Stimulated activated CD4-positive, alpha-beta T cell treated with anti-CD3 and anti-CD28 coated beads, Interleukin-15, amount 100 ng/mL, for 1 hour (primary cell): Measurements from ENCODE around the gene HIC1.
"Not testable (repeated sequence)": the region's sequence is repeated elsewhere in the genome, so short reads cannot be mapped to it uniquely, and the experiment has no call there.

ENCODE experiments used
- DNase-seq, 2 donors: peaks; one replicate each; pipeline ENCODE4 v3.0.0-alpha.2; 2020; ENCODE audit warnings: low read depth in 1 of 2, low spot score in 1 of 2

HIC1 gene, protein sequence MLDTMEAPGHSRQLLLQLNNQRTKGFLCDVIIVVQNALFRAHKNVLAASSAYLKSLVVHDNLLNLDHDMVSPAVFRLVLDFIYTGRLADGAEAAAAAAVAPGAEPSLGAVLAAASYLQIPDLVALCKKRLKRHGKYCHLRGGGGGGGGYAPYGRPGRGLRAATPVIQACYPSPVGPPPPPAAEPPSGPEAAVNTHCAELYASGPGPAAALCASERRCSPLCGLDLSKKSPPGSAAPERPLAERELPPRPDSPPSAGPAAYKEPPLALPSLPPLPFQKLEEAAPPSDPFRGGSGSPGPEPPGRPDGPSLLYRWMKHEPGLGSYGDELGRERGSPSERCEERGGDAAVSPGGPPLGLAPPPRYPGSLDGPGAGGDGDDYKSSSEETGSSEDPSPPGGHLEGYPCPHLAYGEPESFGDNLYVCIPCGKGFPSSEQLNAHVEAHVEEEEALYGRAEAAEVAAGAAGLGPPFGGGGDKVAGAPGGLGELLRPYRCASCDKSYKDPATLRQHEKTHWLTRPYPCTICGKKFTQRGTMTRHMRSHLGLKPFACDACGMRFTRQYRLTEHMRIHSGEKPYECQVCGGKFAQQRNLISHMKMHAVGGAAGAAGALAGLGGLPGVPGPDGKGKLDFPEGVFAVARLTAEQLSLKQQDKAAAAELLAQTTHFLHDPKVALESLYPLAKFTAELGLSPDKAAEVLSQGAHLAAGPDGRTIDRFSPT

DNA sequence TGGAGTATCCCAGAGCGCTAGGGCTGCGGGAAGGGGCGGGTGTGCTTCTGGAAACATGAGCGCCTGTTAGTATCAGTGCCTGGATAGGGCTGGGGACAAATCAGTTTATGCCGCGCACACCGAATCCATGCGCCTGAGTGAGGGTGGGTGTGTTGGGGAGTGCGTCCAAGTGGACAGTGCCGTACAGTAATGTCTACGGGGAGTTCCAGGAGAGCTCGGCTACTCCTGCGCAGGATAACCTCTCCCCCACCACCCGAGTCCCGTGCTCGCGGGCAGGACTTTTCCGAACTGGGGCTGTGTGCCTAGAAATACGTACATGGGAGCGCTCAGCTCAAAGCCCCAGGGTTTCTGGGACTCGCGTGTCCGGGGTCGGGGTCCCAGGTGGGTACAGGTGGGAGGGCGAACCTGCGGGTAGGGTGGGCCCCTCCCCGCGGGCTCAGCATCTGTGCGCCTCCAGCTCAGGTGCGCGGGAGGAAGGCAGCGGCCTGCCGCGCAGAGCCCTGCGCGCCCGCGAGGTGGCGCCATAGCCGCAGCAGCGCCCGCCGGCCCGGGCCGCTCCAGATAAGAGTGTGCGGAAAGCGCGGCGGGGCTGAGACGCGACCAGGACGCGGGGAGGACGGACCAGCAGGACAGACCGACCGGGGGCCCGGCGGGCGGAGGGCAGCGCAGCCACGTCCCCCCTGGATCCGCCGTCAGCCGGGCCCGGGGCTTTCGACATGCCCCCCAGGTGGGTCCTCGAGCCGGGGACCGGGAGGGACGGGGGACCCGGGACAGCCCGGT, at the start of gene HIC1:
Gene HIC1 (plus strand): TSS at position 592 of the 780 bp plus-strand sequence. CDS start 1,588 bp downstream, outside the sequence.
- peak; percentile 67 to 77 for DNase-seq

DNA sequence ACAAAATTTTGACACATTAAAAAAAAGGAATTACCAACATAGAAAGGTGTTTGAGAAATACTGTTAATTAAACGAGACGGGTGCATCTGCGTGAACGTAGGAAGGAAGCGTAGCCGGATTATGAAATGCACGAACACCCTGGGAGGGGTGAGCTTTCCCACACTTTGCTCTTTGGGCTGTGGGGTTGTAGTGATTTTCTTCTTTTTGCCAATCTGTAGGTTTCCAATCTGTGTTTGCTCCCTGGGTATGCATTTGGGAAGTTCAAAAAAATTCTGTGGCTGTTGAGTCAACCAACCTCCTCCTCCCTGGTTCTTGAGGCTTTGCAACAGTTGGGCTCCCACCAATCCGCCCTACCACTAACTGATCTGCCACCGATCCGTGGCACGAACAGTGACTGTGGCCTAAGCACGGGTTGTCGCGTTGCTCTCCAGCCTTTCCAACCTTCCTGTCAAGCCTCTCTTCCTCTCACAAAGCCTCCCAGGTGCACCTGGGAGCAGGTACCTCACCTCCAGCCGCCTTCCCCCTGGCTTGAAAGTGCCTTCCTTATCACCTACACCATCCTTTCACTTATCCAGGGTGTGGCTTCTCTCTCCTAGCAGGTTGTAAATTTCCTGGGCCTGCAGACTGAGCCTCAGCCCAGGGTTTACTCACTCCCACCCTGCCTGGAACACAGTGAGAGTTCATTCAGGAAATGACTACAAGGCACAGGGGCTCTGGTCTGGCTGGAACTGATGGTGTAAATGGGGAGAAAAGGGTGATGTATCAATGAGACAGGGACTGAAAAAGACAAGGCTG, 46.4 kb upstream of the HIC1 start:
- DNase-seq = no peak

- DNase-seq = no peak
Measured at GRCh38 chr17:2009737-2010136, 45.2 kb upstream of the HIC1 start.

DNA sequence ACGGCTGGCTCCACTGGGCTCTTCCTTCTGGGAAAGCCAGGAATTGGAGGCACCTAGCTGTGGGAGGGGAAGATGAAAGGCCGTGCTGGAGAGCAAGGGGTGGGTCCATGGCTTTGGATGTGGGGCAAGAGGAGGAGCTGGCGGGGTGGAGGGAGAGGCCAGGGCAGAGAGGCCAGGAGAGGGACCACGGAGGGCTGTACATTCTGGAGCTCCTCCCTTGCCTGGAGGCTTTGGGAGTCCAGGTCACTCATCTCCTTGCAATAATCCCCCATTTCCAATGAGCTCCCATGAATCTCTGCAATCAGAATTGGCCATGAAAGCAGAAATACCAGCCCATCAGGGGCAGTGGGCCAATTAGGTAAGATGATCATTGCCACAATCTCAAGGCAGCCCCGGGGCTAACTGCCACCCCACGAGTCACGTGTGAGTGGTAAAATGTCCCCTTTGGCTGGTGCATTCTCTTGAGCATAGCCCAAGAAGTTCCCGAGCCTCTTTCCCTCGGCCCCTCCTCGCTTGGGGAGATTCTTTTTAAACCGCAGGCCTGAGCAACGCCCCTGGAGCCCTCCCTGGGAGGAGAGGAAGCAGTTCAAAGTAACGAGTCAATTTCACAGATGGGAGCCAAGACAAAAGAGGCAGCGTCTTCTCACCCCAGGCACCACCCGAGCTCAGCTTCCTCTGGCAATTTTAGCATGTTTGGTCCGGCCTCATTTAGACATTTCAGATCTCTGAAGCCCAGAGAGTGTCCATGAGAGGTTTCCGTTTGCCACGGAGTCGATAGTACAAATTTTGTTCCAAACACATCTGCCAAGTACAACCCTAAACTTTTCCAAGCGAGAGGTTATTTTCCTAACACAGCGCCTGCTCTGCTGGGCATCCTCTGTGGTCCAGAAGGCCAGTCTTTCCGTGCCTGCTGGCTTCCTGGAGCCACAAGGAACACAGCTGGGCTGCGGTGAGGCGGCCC, 43.2 kb upstream of the HIC1 start:
- DNase-seq = no peak

DNA sequence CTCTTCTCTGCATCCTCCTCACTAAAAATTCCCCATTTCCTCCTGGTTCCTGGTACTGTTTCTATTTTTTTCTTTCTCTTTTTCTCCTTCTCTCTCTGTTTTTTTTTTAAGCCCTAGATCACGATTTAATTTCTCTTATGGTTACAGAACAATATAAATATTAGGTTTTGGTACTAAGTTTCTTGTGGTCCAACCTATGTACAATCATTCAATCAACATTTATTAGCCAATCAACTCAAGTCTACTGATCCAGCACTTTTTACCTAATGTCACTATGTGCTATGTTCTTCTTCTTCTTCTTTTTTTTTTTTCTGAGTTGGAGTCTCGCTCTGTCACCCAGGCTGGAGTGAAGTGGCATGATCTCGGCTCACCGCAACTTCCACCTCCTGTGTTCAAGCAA, 42.4 kb upstream of the HIC1 start:
- DNase-seq = no peak

GRCh38 chr17:2013220-2013993, 41.5 kb upstream of the HIC1 start:
- not testable (repeated sequence) for DNase-seq

GRCh38 chr17:2013994-2014317, 40.9 kb upstream of the HIC1 start:
- DNase-seq = no peak

- no peak for DNase-seq
Measured at GRCh38 chr17:2015314-2015713, 39.6 kb upstream of the HIC1 start.

GRCh38 chr17:2016494-2016893, 38.4 kb upstream of the HIC1 start:
- no peak for DNase-seq

GRCh38 chr17:2017274-2017941, 37.5 kb upstream of the HIC1 start:
- no peak for DNase-seq

DNA sequence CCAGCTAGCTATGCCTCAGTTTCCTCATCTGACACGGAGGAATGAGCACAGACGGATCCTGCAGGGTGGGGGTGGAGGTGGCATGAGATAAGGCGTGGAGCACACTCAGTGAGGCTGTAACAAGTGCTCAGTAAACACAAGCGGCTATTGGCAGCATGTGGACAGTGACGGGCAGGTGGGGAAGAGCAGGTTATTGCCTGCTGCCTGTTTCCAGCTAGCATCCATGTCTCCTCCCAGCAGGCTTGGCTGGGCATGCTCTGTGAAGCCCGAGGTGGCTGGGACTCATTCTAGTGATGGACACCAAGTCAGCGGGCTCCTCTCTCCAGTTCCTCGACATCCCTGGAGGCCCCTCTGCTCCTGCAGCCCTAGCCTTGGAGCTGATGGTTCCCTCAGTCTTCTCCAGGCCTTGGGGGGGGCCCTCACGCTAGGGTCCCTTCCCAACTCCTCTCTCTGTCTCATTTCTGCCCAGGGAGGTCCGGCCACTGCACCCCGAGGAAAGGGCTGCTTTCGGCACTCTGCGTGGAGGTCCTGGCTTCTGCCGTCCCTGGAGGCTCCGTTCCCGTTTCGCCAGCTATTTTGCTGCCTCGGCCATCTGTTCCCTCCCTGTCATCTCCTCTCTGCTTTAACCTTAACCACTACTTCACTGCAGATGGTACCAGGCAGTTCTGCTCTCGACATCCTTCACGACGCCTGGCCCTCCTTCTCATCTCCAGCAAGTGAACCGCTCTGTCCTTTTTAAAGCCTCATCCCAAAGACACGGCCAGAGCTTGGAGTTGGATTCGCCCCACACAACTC, 36.0 kb upstream of the HIC1 start:
- no peak for DNase-seq

GRCh38 chr17:2019723-2020122, 35.2 kb upstream of the HIC1 start:
- no peak for DNase-seq

DNA sequence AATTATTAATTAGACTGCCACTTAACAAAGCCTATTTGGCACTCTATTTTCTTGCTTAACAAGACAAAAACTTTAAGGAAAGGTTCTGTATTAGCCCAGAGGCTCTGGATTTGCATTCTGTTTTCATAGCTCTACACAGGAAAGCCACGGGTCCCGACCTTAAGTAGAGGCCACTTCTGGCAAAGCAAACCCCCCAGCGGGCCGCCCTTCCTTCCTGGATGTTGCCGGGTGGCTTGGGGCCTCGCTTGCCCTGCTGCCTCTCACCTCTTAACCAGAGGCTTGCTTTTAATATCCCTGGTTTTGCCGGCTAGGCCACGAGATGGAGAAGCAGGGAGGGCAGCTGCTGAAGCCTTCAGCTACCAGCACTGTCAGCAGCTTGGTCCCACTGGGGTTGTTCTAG, 34.2 kb upstream of the HIC1 start:
- DNase-seq = no peak

DNA sequence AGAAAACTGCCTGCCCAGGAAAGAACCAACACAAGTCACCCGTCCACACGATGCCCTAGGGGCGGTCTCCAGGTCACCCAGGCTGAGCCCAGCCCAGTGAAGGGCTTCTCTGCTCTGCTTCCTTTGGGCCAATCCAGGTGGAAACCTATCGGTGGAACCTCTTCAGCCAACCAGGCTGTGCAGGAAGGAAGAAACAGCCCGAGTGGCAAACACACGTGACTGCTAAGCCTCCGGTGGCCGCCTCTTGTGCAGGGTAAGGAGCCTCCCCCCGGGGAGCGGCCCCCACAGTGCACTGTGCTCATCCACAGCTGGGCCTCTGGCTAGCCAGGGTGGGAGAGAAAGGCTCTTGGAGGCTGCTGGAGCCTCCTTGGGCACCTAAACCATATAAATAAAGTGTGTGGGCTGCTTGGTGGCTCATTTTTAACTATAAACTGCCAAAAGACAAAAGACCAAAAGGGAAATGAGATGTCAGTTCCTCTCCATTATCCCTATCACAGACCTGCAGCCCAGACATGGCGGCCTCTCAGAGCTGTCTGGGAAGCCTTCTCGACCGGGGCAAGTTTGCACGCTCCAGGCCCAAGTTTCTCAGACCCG, 32.2 kb upstream of the HIC1 start:
- no peak for DNase-seq

DNA sequence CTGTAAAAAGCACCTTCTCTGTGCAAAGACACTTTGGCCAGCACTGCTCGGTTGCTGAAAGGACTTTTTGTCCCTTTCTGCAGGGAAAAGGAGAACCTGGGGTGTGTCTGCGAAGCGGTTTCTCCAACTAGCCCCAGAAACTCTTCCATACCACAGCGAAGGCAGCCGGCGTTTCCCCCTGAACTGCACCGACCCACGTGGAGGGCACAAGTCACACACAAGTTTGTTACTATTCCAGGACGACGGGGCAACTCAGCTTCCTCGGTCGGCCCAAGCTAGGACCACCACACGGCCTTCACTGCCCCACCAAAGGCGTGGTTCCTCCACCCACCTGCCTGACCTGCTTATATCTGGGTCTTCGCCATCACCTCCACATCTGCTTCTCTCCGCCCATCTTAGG, 31.6 kb upstream of the HIC1 start:
- DNase-seq = no peak

DNA sequence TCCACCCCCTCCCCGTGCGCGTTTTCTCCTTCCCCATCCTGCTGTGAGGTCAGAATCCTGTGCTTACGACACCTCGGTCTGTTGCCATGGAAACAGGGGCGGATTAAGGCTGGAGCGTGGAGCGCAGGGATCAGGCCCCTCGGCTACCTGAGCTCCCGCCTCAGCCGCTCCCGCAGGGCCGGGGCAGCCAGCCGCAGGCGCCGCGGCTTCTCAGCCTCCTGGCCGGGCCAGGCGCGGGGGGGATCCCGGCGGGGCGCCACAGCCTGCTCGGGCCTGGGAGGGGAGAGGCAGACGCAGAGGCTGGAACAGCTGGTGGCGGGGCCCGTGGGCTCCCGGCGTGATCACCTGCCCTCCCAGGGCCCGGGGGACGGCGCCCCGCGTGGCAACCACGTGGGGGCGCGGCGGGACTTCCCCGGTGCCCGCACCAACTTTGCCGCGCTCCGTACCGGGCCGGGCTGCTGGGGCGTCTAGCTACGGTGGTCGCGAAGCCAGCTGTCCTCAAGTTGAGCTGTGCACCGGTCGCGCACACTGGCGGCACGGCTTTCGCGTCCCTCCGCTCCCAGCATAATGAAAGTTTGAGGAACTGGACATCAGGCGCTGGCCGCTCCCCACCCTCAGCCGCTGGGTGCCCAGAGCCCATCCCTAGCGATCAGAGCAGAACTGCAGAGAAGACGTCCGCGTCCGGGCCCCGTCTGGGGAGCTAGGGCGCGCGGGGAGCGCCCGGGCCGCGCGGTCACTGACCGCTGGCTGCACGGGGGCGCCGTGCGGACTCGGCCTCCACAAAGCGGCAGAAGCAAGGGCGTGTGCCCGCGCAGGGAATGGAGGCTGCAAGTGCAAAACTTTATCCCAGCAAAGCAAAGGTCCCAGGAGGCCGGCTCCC, 31.0 kb upstream of the HIC1 start:
- no peak for DNase-seq
